ENCODE data around the gene AK1.

AK1 gene

DNA sequence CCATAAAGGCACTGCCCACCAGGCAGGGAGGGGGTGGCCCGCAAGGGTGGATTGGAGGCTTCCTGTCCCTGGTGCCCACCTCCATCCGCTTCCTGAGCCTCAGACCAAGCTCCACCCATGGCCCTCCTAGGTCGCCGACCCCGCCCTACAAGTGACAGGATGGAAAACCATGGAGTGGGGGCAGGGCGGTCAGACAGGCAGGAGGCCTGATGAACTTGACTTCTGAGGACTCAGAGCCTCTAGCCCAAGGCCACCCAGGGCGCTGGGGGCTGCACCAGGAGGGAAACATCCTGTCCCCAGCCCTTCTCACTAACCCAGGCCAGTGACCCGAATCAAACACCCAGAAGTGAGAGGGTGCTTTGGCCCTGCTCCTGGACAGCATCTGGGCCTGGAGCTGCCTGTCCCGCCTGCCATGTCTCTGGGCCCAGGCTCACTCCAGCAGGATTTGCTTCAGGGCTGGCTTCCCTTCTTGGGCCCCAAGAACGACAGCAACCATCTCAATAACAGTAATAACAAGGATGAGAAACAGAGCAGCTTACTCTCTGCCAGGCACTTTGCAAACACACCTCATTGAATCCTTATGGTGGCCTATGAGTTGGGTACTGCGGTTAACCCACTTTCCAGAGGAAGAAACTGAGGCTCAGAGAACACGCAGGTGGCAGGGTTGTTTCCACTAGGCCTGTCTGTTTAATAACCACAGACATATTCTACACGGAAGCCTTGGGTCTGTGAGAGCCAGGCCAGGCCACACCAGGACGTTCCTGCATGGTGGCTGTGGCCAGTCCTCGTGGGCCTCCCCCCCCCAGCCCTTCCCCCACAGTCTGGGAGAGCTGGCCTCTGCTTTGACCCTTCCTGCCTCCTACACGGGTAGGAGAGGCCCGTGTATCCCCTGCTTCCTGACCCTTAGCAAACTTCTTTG is 26.3 kb upstream of the AK1 start:
- peak overlapping the region; percentile 99 for H3K27ac ChIP-seq (ENCODE audit: low read depth, low read length, poor library complexity, severe bottlenecking)
- no peaks in the 10 kb centered on the region for H3K79me2 ChIP-seq (ENCODE audit: insufficient read depth, low read length)
- H2AFZ ChIP-seq (ENCODE audit: low read length): no peak overlapping the region
- peak overlapping the region; percentile 46 for H3K4me3 ChIP-seq (ENCODE audit: low read depth, low read length, poor library complexity, severe bottlenecking)
- no peaks in the 10 kb centered on the region for H3K9me2 ChIP-seq (ENCODE audit: low read depth, low read length)
- peak overlapping the region; percentile 66 for H3K4me2 ChIP-seq (ENCODE audit: low read length)
- H3K4me1 ChIP-seq (ENCODE audit: insufficient read depth, low read length, severe bottlenecking): peaks cover 74% of the 10 kb centered on the region
- no peak for TF ChIP-seq EZH2 (IDR thresholded peaks at IDR 0.05; ENCODE audit: borderline replicate concordance, low read length)
- TF ChIP-seq, protein P1, sequence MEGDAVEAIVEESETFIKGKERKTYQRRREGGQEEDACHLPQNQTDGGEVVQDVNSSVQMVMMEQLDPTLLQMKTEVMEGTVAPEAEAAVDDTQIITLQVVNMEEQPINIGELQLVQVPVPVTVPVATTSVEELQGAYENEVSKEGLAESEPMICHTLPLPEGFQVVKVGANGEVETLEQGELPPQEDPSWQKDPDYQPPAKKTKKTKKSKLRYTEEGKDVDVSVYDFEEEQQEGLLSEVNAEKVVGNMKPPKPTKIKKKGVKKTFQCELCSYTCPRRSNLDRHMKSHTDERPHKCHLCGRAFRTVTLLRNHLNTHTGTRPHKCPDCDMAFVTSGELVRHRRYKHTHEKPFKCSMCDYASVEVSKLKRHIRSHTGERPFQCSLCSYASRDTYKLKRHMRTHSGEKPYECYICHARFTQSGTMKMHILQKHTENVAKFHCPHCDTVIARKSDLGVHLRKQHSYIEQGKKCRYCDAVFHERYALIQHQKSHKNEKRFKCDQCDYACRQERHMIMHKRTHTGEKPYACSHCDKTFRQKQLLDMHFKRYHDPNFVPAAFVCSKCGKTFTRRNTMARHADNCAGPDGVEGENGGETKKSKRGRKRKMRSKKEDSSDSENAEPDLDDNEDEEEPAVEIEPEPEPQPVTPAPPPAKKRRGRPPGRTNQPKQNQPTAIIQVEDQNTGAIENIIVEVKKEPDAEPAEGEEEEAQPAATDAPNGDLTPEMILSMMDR (IDR thresholded peaks at IDR 0.05; ENCODE audit: low read length): no peak
- H3F3A ChIP-seq (ENCODE audit: insufficient read depth, low read length): peaks cover 22% of the 10 kb centered on the region
- H3K36me3 ChIP-seq (ENCODE audit: insufficient read depth, low read length): peaks cover 12% of the 10 kb centered on the region; the same call in 1 of the 2 replicates
- no peaks in the 10 kb centered on the region for H4K20me1 ChIP-seq (ENCODE audit: insufficient read depth, low read length)
- peak overlapping the region; percentile 69 for H3K9ac ChIP-seq (ENCODE audit: low read length)
- no peaks in the 10 kb centered on the region for H3K9me3 ChIP-seq (ENCODE audit: low read length)
- H3K27me3 ChIP-seq (ENCODE audit: insufficient read depth, low read length): no peaks in the 10 kb centered on the region

DNA sequence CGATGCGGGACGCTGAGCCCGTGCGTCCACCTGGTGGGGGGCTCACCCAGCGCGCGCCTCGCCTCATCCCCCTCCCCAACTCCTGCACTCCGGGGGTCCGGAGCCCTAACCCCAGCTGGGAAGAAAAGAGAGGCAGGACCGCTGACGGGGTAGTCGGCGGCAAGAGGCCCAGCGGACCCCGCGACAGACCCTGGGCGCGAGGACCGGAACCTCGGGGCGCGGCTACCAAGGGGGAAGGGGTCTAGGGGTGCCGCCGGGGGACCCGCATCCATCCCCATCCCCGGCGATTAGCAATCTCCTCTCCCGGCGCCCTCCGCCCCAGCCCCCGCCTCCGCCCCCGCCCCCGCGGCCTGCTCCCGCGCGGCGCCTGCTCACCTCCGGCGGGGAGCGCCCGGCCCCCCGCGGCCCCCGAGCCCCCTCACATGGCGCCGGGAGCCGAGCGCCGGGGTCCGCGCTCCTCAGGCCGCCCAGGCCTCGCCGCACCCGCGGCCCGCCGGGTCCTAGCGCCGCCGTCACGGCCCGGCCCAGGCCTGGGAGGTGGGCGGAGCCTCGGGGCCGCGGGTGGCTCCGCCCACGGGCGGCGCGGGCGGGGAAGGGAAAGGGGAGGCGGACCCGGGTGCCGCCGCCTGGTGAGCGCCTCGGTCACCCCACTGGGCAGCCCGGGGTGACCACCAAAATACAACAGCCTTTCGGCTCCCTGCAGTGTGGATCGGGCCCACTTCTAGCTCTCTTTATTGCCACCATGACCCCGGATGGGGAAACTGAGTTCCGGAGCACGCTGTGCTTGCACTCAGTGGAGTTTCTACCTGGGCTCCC is 21.9 kb upstream of the AK1 start, which contains the start of gene ST6GALNAC6:
TSS of gene ST6GALNAC6 (minus strand) at position 476 of the 816 bp plus-strand sequence. CDS start 1,622 bp downstream, outside the sequence.
- no peak within 1 kb of the TSS for H2AFZ ChIP-seq (ENCODE audit: low read length)
- H3K79me2 ChIP-seq (ENCODE audit: insufficient read depth, low read length): no peaks in the 10 kb centered on the region
- peaks cover 11% of the 10 kb centered on the region for H3F3A ChIP-seq (ENCODE audit: insufficient read depth, low read length)
- TF ChIP-seq, protein P1 (IDR thresholded peaks at IDR 0.05; ENCODE audit: low read length): no peak
- no peak for TF ChIP-seq EZH2 (IDR thresholded peaks at IDR 0.05; ENCODE audit: borderline replicate concordance, low read length)
- H3K4me3 ChIP-seq (ENCODE audit: low read depth, low read length, poor library complexity, severe bottlenecking): peak within 1 kb of the TSS; percentile 97
- no peaks in the 10 kb centered on the region for H3K9me2 ChIP-seq (ENCODE audit: low read depth, low read length)
- peaks cover 28% of the 10 kb centered on the region for H3K36me3 ChIP-seq (ENCODE audit: insufficient read depth, low read length)
- peak within 1 kb of the TSS; percentile 92 for H3K9ac ChIP-seq (ENCODE audit: low read length)
- H3K4me2 ChIP-seq (ENCODE audit: low read length): peak within 1 kb of the TSS; percentile 74
- H4K20me1 ChIP-seq (ENCODE audit: insufficient read depth, low read length): no peaks in the 10 kb centered on the region
- H3K9me3 ChIP-seq (ENCODE audit: low read length): no peaks in the 10 kb centered on the region; the same call in 1 of the 2 replicates
- no peaks in the 10 kb centered on the region for H3K27me3 ChIP-seq (ENCODE audit: insufficient read depth, low read length)
- peaks cover 63% of the 10 kb centered on the region for H3K4me1 ChIP-seq (ENCODE audit: insufficient read depth, low read length, severe bottlenecking)
- peak within 1 kb of the TSS; percentile 99 for H3K27ac ChIP-seq (ENCODE audit: low read depth, low read length, poor library complexity, severe bottlenecking)

DNA sequence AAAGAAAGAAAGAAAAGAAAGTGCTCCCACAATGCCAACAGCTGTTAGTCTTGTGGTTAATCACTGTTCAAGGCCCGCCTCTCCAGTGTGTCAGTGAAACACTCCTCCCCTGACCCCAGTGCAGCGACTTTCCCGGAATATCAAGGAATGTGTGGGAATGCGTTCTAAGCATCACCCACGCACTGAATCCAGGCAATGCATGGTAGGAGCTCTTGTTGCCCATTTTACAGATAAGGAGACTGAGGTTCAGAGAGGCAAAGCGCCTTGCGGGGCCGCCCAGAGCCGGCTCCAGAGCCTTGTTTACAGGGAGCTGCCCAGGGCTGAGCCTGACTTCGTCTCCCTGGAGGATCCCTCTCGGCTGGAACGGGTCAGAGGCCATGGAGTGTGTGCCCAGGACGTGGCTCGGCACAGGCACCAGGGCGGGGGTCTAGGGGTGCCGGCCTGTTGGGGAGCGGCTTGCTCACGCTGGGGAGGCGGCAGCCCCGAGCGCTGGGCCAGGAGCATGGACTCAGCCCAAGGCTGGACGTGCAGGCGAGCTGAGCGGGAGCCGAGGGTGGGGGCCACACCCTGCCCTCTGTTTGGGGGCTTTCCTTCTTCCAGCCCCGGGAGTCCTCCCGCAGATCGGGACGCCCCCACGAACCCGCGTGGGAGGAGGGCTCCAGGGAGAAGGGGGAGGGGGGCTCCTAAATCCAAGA is 21.1 kb upstream of the AK1 start:
- Histone ChIP-seq H3K9ac (ENCODE audit: low read length) (peak overlapping the region; percentile 92), H3K4me1 (ENCODE audit: insufficient read depth, low read length, severe bottlenecking) (peaks cover 56% of the 10 kb centered on the region), H2AFZ (ENCODE audit: low read length) (no peak overlapping the region)

More for the DNA sequence above, 21.1 kb upstream of the AK1 start:
- Histone ChIP-seq H3K27ac (ENCODE audit: low read depth, low read length, poor library complexity, severe bottlenecking) (peak overlapping the region; percentile 72), H3K4me2 (ENCODE audit: low read length) (peak overlapping the region; percentile 74), H3K36me3 (ENCODE audit: insufficient read depth, low read length) (peaks cover 35% of the 10 kb centered on the region), H3F3A (ENCODE audit: insufficient read depth, low read length) (peaks cover 4% of the 10 kb centered on the region), H3K27me3 (ENCODE audit: insufficient read depth, low read length) (no peaks in the 10 kb centered on the region), H4K20me1 (ENCODE audit: insufficient read depth, low read length) (no peaks in the 10 kb centered on the region), H3K9me2 (ENCODE audit: low read depth, low read length) (no peaks in the 10 kb centered on the region), H3K9me3 (ENCODE audit: low read length) (peaks cover under 1% of the 10 kb centered on the region; the same call in 1 of the 2 replicates), H3K4me3 (ENCODE audit: low read depth, low read length, poor library complexity, severe bottlenecking) (peak overlapping the region; percentile 97), H3K79me2 (ENCODE audit: insufficient read depth, low read length) (no peaks in the 10 kb centered on the region)
- no peak for TF ChIP-seq EZH2 (IDR thresholded peaks at IDR 0.05; ENCODE audit: borderline replicate concordance, low read length)
- TF ChIP-seq, protein P1 (IDR thresholded peaks at IDR 0.05; ENCODE audit: low read length): no peak

Measured in OCI-LY1 (cell line).